Measurements from ENCODE around the gene MAN1A2. TPM values are rescaled to one million over a fixed set of nuclear protein-coding genes. Genes with fewer than 3 reads are reported as not detected.

The MAN1A2 gene
- total RNA-seq, 1 donor from 2014 or later = 30.7 TPM

DNA sequence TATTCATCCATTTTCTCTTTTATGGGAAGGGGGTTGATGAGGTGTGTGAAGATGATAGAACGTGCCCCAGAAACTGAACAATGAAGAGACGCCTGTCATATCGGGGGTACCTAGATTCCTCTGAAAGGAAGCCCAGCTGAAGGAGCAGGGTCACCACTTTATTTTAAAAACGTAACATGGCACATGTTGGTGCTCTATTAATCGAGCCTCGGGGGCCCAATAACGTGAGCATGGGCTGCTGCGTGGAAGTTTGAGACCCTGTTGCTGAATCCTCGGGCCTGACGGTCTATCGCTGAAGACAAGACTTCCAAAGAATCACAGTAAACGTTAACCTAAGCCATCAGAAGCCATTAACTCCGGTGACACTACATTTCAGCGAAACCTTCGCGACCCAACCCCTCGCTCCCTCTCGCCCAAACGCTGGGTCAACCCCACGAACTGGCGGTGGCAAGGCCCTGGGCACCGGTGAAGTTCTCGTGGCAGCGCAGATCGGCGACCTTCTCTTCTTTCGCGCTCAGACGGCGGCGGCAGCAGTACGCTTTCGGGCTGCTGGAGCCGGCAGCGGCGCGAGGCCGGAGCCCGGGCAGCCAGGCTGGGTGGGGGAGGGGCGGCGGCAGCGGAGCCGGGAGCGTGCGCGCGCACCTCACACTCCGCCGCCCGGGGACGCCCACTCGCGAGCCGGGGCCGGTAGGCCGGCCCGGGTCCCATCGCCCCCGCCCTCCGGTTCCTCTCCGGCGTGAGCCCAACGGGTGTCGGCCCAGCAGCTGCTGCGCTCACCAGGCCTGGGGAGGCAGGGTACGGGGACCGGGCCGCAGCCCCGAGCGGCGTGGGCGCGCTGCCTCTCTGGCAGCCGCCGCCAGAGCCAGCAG lies 838 bp upstream of the MAN1A2 start:
- H3K36me3 ChIP-seq = no peaks in the 10 kb centered on the region
- TF ChIP-seq, protein P1, sequence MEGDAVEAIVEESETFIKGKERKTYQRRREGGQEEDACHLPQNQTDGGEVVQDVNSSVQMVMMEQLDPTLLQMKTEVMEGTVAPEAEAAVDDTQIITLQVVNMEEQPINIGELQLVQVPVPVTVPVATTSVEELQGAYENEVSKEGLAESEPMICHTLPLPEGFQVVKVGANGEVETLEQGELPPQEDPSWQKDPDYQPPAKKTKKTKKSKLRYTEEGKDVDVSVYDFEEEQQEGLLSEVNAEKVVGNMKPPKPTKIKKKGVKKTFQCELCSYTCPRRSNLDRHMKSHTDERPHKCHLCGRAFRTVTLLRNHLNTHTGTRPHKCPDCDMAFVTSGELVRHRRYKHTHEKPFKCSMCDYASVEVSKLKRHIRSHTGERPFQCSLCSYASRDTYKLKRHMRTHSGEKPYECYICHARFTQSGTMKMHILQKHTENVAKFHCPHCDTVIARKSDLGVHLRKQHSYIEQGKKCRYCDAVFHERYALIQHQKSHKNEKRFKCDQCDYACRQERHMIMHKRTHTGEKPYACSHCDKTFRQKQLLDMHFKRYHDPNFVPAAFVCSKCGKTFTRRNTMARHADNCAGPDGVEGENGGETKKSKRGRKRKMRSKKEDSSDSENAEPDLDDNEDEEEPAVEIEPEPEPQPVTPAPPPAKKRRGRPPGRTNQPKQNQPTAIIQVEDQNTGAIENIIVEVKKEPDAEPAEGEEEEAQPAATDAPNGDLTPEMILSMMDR (IDR thresholded peaks at IDR 0.05) = no peak
- TF ChIP-seq POLR2A (IDR thresholded peaks at IDR 0.05) (no peak), POLR2AphosphoS5 (IDR thresholded peaks at IDR 0.05; ENCODE audit: insufficient read depth in 1 of 2, low read depth in 1 of 2) (peak in 1 of 2 donors; percentile 25)
- peak overlapping the region; percentile 78 to 87 for H3K4me3 ChIP-seq
- no peaks in the 10 kb centered on the region for H3K27me3 ChIP-seq
- peaks cover 63% of the 10 kb centered on the region for H3K4me1 ChIP-seq
- no peaks in the 10 kb centered on the region for H3K9me3 ChIP-seq
- peak overlapping the region; percentile 97 for H3K27ac ChIP-seq
- no peak for DNase-seq (ENCODE audit: extremely low spot score in 2 of 2)
- intact Hi-C loops (cut with DNase I) = no loop called here

DNA sequence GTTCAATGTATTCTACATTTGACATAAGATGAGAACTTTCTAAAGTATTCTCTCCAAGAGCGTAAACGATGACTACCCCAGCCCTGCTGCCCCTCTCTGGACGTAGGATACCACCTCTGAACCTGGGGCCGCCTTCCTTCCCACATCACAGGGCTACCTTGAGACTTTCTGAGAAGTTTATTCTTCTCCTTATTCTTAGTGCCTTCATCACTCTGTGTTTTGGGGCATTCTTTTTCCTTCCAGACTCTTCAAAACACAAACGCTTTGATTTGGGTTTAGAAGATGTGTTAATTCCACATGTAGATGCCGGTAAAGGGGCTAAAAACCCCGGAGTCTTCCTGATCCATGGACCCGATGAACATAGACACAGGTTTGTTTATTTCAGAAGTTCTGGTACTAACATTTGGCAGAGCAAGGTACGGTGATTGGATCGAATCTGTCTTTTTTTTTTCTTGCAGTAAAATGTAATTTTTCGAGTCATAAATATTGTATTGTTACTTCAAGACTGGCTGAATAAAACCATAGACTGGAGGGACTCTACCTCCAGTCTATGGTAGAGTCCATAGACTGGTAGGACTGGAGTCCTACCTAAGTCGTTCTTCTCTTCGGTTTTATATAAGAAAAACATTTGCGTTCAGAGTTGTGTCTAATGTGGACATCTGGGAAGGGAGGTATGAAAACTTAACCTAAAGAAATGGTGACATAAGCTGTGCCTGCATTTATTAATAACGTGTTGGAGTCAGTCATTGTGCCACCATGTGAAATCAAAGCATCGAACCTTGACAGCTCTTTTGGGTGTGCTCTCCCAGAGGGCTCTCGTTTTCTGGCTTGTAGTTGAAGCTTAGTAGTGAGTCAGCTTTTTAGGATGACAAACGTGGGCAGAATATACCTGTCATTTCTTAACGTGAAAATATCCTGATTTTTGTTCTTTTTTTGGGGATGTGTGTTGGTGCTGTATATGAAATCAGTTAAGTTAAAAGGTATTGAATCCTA lies 1.2 kb downstream of the MAN1A2 start:
- intact Hi-C loops (cut with DNase I) = no loop called here
- H3K9me3 ChIP-seq = no peaks in the 10 kb centered on the region
- DNase-seq (ENCODE audit: extremely low spot score in 2 of 2) = no peak
- no peaks in the 10 kb centered on the region for H3K27me3 ChIP-seq
- H3K36me3 ChIP-seq = no peaks in the 10 kb centered on the region
- peak overlapping the region; percentile 78 to 87 for H3K4me3 ChIP-seq
- H3K4me1 ChIP-seq = peaks cover 66% of the 10 kb centered on the region
- peak overlapping the region; percentile 97 for H3K27ac ChIP-seq
- TF ChIP-seq POLR2A (IDR thresholded peaks at IDR 0.05) = no peak
- TF ChIP-seq POLR2AphosphoS5 (IDR thresholded peaks at IDR 0.05; ENCODE audit: insufficient read depth in 1 of 2, low read depth in 1 of 2) = peak in 1 of 2 donors; percentile 35

DNA sequence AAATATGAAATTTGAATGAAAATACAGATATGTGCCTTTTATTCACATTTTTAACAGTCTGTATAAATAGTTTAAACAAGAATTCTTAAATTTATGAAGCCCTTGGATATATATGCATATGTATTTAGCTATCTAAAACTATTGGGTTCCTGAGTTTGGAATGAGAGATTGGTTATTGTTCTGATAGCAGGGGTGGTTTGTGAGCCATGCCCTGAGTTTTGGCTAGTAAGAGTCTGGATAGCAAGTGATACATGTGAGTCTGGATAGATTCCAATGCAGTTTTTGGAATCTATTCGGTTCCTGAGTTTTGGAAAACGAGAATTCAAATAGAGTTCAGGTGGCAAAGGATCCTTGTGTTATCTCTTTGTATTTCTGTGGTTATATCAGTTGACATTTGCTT lies 2.8 kb downstream of the MAN1A2 start:
- peak overlapping the region in 1 of 2 donors; percentile 87 for H3K4me3 ChIP-seq
- H3K27me3 ChIP-seq = no peaks in the 10 kb centered on the region
- H3K36me3 ChIP-seq = no peaks in the 10 kb centered on the region
- TF ChIP-seq, protein P1 (IDR thresholded peaks at IDR 0.05) = no peak
- H3K27ac ChIP-seq = no peak overlapping the region
- DNase-seq (ENCODE audit: extremely low spot score in 2 of 2) = no peak
- intact Hi-C loops (cut with DNase I) = no loop called here
- no peaks in the 10 kb centered on the region for H3K9me3 ChIP-seq
- peaks cover 64% of the 10 kb centered on the region for H3K4me1 ChIP-seq

DNA sequence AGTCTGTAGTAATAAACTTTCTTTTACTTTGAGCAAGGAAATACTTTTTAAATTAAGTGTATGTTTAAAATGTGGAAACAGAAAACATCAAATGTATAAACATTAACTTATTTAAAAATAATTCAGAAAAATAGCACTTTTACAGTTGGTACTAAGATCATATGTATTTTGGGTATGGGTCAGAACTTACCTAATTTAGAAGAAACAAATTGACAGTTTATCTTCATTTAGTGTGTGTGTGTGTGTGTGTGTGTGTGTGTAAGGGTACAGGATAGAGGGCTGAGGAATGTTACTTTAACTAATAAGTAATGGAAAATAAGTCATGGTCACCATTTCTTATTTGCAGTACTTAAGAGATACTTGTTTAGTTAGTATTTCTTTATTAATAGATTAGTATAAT lies 3.3 kb downstream of the MAN1A2 start:
- Histone ChIP-seq H3K27me3 (no peaks in the 10 kb centered on the region), H3K36me3 (no peaks in the 10 kb centered on the region), H3K9me3 (no peaks in the 10 kb centered on the region), H3K4me3 (peak overlapping the region in 1 of 2 donors; percentile 87), H3K4me1 (peaks cover 59% of the 10 kb centered on the region), H3K27ac (no peak overlapping the region)
- TF ChIP-seq POLR2AphosphoS5 (IDR thresholded peaks at IDR 0.05; ENCODE audit: insufficient read depth in 1 of 2, low read depth in 1 of 2) (no peak), POLR2A (IDR thresholded peaks at IDR 0.05) (no peak)
- TF ChIP-seq, protein P1 (IDR thresholded peaks at IDR 0.05) = no peak
- DNase-seq (ENCODE audit: extremely low spot score in 2 of 2) = no peak
- intact Hi-C loops (cut with DNase I) = no loop called here

DNA sequence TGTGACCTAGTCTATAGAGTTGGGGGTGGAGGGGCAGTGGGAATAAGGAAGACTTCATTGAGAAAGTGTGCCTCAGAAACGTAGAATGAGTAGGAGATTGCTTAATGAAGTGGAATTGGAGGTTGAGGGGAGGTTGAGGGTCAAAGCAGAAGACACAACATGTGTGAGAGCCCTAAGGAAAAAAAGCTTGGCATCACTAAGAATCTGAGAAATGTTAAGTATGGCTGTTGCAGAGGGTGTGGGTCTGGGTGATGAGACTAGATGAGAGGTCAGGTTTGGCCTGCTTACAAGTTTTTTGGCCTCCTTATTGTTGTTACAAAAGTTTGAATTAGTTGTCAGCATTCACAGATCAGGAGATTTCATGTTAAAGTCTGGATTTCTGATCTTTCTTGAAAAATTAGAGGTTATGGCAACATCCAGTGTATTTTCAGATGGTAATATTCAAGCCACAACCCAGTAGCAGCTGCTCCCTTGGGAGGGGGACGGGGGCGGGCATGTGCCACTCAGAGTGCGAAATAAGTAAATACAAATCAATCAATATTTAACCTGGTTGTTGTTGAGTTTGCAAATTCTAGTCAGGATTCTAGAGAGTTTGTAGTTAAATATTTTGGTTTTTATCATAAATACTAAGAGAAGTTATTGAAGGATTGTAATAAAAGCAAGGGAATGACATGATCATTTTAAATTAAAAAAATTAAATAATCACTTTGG lies 4.3 kb downstream of the MAN1A2 start:
- H3K4me3 ChIP-seq = no peak overlapping the region
- peaks cover 52% of the 10 kb centered on the region for H3K4me1 ChIP-seq
- H3K9me3 ChIP-seq = no peaks in the 10 kb centered on the region
- no peaks in the 10 kb centered on the region for H3K27me3 ChIP-seq
- no peak overlapping the region for H3K27ac ChIP-seq
- H3K36me3 ChIP-seq = no peaks in the 10 kb centered on the region
- no peak for DNase-seq (ENCODE audit: extremely low spot score in 2 of 2)
- intact Hi-C loops (cut with DNase I) = no loop called here
- TF ChIP-seq POLR2AphosphoS5 (IDR thresholded peaks at IDR 0.05; ENCODE audit: insufficient read depth in 1 of 2, low read depth in 1 of 2) = no peak
- TF ChIP-seq POLR2A (IDR thresholded peaks at IDR 0.05) = no peak
- TF ChIP-seq, protein P1 (IDR thresholded peaks at IDR 0.05) = no peak

All from vagina (tissue), 2 donors.